Measurements from ENCODE around the gene CTNND2. TPM values are rescaled to one million over a fixed set of nuclear protein-coding genes. Genes with fewer than 3 reads are reported as not detected.

The CTNND2 gene
- total RNA-seq, 1 donor from 2014 or later, result 2.5 TPM

DNA sequence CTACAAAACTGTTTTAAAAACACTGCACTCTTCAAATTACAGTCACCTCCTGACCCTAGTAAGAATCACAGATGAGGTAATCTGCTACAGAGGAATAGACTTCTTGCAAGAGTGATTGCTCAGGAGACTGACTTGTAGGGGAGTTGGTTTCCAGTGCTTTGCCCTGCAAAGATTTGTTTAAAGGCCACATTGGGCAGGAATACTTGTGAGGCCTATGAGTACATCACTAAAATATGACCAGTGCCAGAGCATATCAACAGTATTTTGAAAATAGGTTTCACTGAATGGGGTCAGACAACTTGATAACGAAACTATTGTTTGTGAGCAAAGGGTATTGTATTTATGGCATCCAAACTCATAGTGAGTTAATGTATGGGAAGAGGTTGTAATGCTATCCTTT lies 21.5 kb upstream of the CTNND2 start:
- no peak overlapping the region for H3K27ac Mint-ChIP-seq (ENCODE audit: unreplicated experiment)
- peaks cover 18% of the 10 kb centered on the region for H3K9me3 Mint-ChIP-seq (ENCODE audit: unreplicated experiment)
- no peak for DNase-seq (ENCODE audit: extremely low spot score, unreplicated experiment)
- H3K4me1 Mint-ChIP-seq (ENCODE audit: unreplicated experiment), result no peaks in the 10 kb centered on the region
- TF ChIP-seq CTCF (IDR thresholded peaks at IDR 0.05), result no peak
- no peaks in the 10 kb centered on the region for H3K36me3 Mint-ChIP-seq (ENCODE audit: unreplicated experiment)
- H3K4me3 Mint-ChIP-seq (ENCODE audit: unreplicated experiment), result no peak overlapping the region
- H3K27me3 Mint-ChIP-seq (ENCODE audit: unreplicated experiment), result no peaks in the 10 kb centered on the region

GRCh38 chr5:11922394-11922793 lies 18.1 kb upstream of the CTNND2 start:
- no peak overlapping the region for H3K27ac Mint-ChIP-seq (ENCODE audit: unreplicated experiment)
- no peak overlapping the region for H3K4me3 Mint-ChIP-seq (ENCODE audit: unreplicated experiment)
- H3K4me1 Mint-ChIP-seq (ENCODE audit: unreplicated experiment), result no peaks in the 10 kb centered on the region
- H3K27me3 Mint-ChIP-seq (ENCODE audit: unreplicated experiment), result no peaks in the 10 kb centered on the region
- no peaks in the 10 kb centered on the region for H3K36me3 Mint-ChIP-seq (ENCODE audit: unreplicated experiment)
- no peak for DNase-seq (ENCODE audit: extremely low spot score, unreplicated experiment)
- TF ChIP-seq CTCF (IDR thresholded peaks at IDR 0.05), result no peak
- H3K9me3 Mint-ChIP-seq (ENCODE audit: unreplicated experiment), result peaks cover 18% of the 10 kb centered on the region

DNA sequence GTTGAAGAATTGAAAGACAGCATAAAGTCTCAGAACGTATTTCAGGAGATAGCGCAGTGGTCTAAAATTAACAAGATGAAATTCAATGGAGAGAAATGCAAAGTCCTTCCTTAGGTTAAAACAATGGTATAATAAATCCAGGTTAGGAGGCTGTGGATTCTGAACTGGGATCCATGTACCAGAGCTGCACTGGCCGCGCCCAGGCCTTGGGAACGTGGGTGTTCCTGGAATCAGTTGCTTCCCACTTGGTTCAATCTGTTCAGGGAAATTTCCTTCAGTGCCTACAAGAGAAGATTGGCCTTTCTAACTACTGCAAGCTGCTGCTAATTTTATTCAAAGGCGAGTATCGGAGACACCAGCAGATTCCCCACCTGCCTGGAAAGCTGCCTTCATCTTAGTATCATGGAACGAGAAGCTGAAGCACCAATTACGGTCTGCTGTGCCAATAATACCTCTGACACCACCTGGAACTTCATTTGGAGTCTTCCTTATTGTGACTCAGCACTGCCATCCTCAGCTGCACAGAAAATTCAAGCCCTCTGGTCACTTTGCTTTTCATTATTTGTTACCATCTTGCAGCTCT lies 14.3 kb upstream of the CTNND2 start:
- Mint-ChIP-seq H3K4me3 (ENCODE audit: unreplicated experiment) (no peak overlapping the region), H3K4me1 (ENCODE audit: unreplicated experiment) (no peaks in the 10 kb centered on the region), H3K27me3 (ENCODE audit: unreplicated experiment) (peaks cover 2% of the 10 kb centered on the region), H3K36me3 (ENCODE audit: unreplicated experiment) (no peaks in the 10 kb centered on the region), H3K27ac (ENCODE audit: unreplicated experiment) (no peak overlapping the region), H3K9me3 (ENCODE audit: unreplicated experiment) (peaks cover 9% of the 10 kb centered on the region)
- no peak for DNase-seq (ENCODE audit: extremely low spot score, unreplicated experiment)
- TF ChIP-seq CTCF (IDR thresholded peaks at IDR 0.05), result no peak

- H3K9me3 Mint-ChIP-seq (ENCODE audit: unreplicated experiment), result no peaks in the 10 kb centered on the region
- no peak overlapping the region for H3K27ac Mint-ChIP-seq (ENCODE audit: unreplicated experiment)
- DNase-seq (ENCODE audit: extremely low spot score, unreplicated experiment), result no peak
- no peak overlapping the region for H3K4me3 Mint-ChIP-seq (ENCODE audit: unreplicated experiment)
- no peak for TF ChIP-seq CTCF (IDR thresholded peaks at IDR 0.05)
- H3K36me3 Mint-ChIP-seq (ENCODE audit: unreplicated experiment), result no peaks in the 10 kb centered on the region
- H3K27me3 Mint-ChIP-seq (ENCODE audit: unreplicated experiment), result peaks cover 43% of the 10 kb centered on the region
- peaks cover 3% of the 10 kb centered on the region for H3K4me1 Mint-ChIP-seq (ENCODE audit: unreplicated experiment)
These were observed 5.2 kb upstream of the CTNND2 start for GRCh38 chr5:11909471-11909870.

GRCh38 chr5:11906497-11906896 lies 2.3 kb upstream of the CTNND2 start:
- Mint-ChIP-seq H3K27ac (ENCODE audit: unreplicated experiment) (no peak overlapping the region), H3K9me3 (ENCODE audit: unreplicated experiment) (no peaks in the 10 kb centered on the region), H3K4me1 (ENCODE audit: unreplicated experiment) (peaks cover 9% of the 10 kb centered on the region), H3K4me3 (ENCODE audit: unreplicated experiment) (no peak overlapping the region), H3K27me3 (ENCODE audit: unreplicated experiment) (peaks cover 62% of the 10 kb centered on the region), H3K36me3 (ENCODE audit: unreplicated experiment) (no peaks in the 10 kb centered on the region)
- no peak for TF ChIP-seq CTCF (IDR thresholded peaks at IDR 0.05)
- no peak for DNase-seq (ENCODE audit: extremely low spot score, unreplicated experiment)
